CD14-positive monocyte (primary cell): Measurements from ENCODE around the gene SH3RF3. TPM values are rescaled to one million over a fixed set of nuclear protein-coding genes. Genes with fewer than 3 reads are reported as not detected.

Source experiments
- DNase-seq, 3 donors: peaks; one replicate each; pipeline ENCODE4 v3.0.0-alpha.2; 2011 to 2022
- H2AFZ ChIP-seq: 2 replicates; pipeline ENCODE4 v1.6.0; 2012; ENCODE audit warnings: mild to moderate bottlenecking, low read depth, low read length, inconsistent platforms; ENCODE audit not compliant: insufficient read depth, poor library complexity, severe bottlenecking
- H3K27ac ChIP-seq, 2 donors: 1 replicate in 1 of 2; 2 replicates in 1 of 2; pipeline ENCODE4 v1.5.1; 2012 to 2013; ENCODE audit warnings: low read length in 2 of 2, control low read depth in 1 of 2, inconsistent platforms in 1 of 2, low read depth in 1 of 2, mild to moderate bottlenecking in 1 of 2
- H3K27me3 ChIP-seq, 2 donors: one replicate each; pipeline versions ENCODE4 v1.6.0 to v1.6.1; 2011 to 2013; ENCODE audit warnings: low read length in 2 of 2; ENCODE audit not compliant: control insufficient read depth in 2 of 2, insufficient read depth in 2 of 2
- H3K36me3 ChIP-seq, 2 donors: replicated peaks in 1 of 2; 1 replicate in 1 of 2; 2 replicates in 1 of 2; pipeline versions ENCODE4 v1.5.1 to v1.6.1; 2012 to 2013; ENCODE audit warnings: low read length in 2 of 2, control low read depth in 1 of 2, inconsistent platforms in 1 of 2, mild to moderate bottlenecking in 1 of 2; ENCODE audit not compliant: insufficient read depth in 2 of 2, control insufficient read depth in 1 of 2
- H3K4me1 ChIP-seq, 2 donors: 1 replicate in 1 of 2; 2 replicates in 1 of 2; pipeline versions ENCODE4 v1.5.1 to v1.6.1; 2012 to 2013; ENCODE audit warnings: low read length in 2 of 2, control low read depth in 1 of 2, inconsistent platforms in 1 of 2, mild to moderate bottlenecking in 1 of 2, moderate library complexity in 1 of 2; ENCODE audit not compliant: insufficient read depth in 2 of 2, control insufficient read depth in 1 of 2
- H3K4me2 ChIP-seq: replicated peaks from 2 replicates; pipeline ENCODE3; 2012; ENCODE audit warnings: low read length, moderate library complexity, mild to moderate bottlenecking; ENCODE audit not compliant: poor library complexity, severe bottlenecking; ENCODE audit errors: extremely low read depth
- H3K4me3 ChIP-seq, 3 experiments: fragments of 200-600 bp in 1 of 3; sonication (generic) in 1 of 3; replicated peaks in 1 of 3; 1 replicate in 2 of 3; 2 replicates in 1 of 3; pipeline ENCODE4 v1.5.1; 2011 to 2013; ENCODE audit warnings: low read length in 3 of 3, mild to moderate bottlenecking in 3 of 3, control low read depth in 2 of 3, low read depth in 2 of 3, inconsistent platforms in 1 of 3, moderate library complexity in 1 of 3
- H3K79me2 ChIP-seq: 2 replicates; pipeline ENCODE4 v1.6.0; 2012; ENCODE audit warnings: mild to moderate bottlenecking, control low read depth, inconsistent platforms, low read length, moderate library complexity; ENCODE audit not compliant: insufficient read depth
- H3K9ac ChIP-seq: 2 replicates; pipeline ENCODE4 v1.6.0; 2017; ENCODE audit warnings: low read length, mild to moderate bottlenecking; ENCODE audit not compliant: insufficient read depth, poor library complexity, severe bottlenecking
- H3K9me3 ChIP-seq, 2 donors: replicated peaks in 1 of 2; 1 replicate in 1 of 2; 2 replicates in 1 of 2; pipeline versions ENCODE4 v1.5.1 to v1.6.1; 2012 to 2013; ENCODE audit warnings: low read length in 2 of 2, control low read depth in 1 of 2; ENCODE audit not compliant: control insufficient read depth in 1 of 2, insufficient read depth in 1 of 2
- H4K20me1 ChIP-seq: 2 replicates; pipeline ENCODE4 v1.6.0; 2012; ENCODE audit warnings: mild to moderate bottlenecking, low read length, control low read depth, moderate library complexity; ENCODE audit not compliant: insufficient read depth
- H3K27ac Mint-ChIP-seq, 7 donors: one replicate each; pipeline ENCODE4 v1.8.0; 2020; ENCODE audit warnings: mild to moderate bottlenecking in 7 of 7, mixed read lengths in 7 of 7, moderate library complexity in 6 of 7, inconsistent platforms in 2 of 7
- H3K27me3 Mint-ChIP-seq, 3 donors: one replicate each; pipeline ENCODE4 v1.8.0; 2021 to 2022; ENCODE audit warnings: low read depth in 3 of 3, mild to moderate bottlenecking in 3 of 3, mixed read lengths in 3 of 3, moderate library complexity in 3 of 3, inconsistent platforms in 1 of 3
- H3K36me3 Mint-ChIP-seq, 2 donors: one replicate each; pipeline ENCODE4 v1.8.0; 2020; ENCODE audit warnings: mixed read lengths in 2 of 2, inconsistent platforms in 1 of 2, mild to moderate bottlenecking in 1 of 2
- H3K4me1 Mint-ChIP-seq: one replicate; pipeline ENCODE4 v1.8.0; 2020; ENCODE audit warnings: mild to moderate bottlenecking, mixed read lengths
- H3K4me3 Mint-ChIP-seq, 2 donors: one replicate each; pipeline ENCODE4 v1.8.0; 2020; ENCODE audit warnings: mild to moderate bottlenecking in 2 of 2, mixed read lengths in 2 of 2, moderate library complexity in 1 of 2
- H3K9me3 Mint-ChIP-seq, 7 donors: one replicate each; pipeline ENCODE4 v1.8.0; 2020 to 2022; ENCODE audit warnings: mixed read lengths in 7 of 7, mild to moderate bottlenecking in 6 of 7, moderate library complexity in 6 of 7, inconsistent platforms in 2 of 7
- WGBS: methylation state at CpG from one replicate; pipeline ENCODE4 v1.1.5; 2013; ENCODE audit warnings: missing lambda C conversion rate; ENCODE audit not compliant: insufficient coverage; 5-methylcytosine and 5-hydroxymethylcytosine counted together
- intact Hi-C, 2 donors: fragments of 100-400 bp; cut with micrococcal nuclease; formaldehyde crosslinking; loops; one replicate each; pipeline versions ENCODE4 v1.15.0 to v1.15.1; 2023
- polyA plus RNA-seq, 3 donors: library from polyadenylated mRNA; depleted of rRNA in 1 of 3; unstranded in 2 of 3; stranded (reverse) in 1 of 3; fragments of 300-500 nt in 2 of 3; fragments of >200 nt in 1 of 3; fragmentation: Illumina TruSeq in 2 of 3; gene quantifications; 1 replicate in 2 of 3; 2 replicates in 1 of 3; pipeline ENCODE4 v1.2.3, GENCODE V29; 2012 to 2021
- TF ChIP-seq, protein P1 (sequence below): fragments of 200-600 bp; IDR thresholded peaks from one replicate; pipeline ENCODE4 v1.8.0; 2022; ENCODE audit warnings: antibody characterized with exemption, mild to moderate bottlenecking

Gene SH3RF3
- polyA plus RNA-seq, 3 donors, result 0.25 to 0.75 (median 0.34) TPM

- TF ChIP-seq, protein P1, sequence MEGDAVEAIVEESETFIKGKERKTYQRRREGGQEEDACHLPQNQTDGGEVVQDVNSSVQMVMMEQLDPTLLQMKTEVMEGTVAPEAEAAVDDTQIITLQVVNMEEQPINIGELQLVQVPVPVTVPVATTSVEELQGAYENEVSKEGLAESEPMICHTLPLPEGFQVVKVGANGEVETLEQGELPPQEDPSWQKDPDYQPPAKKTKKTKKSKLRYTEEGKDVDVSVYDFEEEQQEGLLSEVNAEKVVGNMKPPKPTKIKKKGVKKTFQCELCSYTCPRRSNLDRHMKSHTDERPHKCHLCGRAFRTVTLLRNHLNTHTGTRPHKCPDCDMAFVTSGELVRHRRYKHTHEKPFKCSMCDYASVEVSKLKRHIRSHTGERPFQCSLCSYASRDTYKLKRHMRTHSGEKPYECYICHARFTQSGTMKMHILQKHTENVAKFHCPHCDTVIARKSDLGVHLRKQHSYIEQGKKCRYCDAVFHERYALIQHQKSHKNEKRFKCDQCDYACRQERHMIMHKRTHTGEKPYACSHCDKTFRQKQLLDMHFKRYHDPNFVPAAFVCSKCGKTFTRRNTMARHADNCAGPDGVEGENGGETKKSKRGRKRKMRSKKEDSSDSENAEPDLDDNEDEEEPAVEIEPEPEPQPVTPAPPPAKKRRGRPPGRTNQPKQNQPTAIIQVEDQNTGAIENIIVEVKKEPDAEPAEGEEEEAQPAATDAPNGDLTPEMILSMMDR, result no peak
- H3K79me2 ChIP-seq, result no peaks in the 10 kb centered on the region
- WGBS, result 93% methylated on average over 18 of the region's 22 CpGs
Measured at GRCh38 chr2:109423556-109424359, 294.8 kb downstream of the SH3RF3 start.

GRCh38 chr2:109425411-109425810 is 296.4 kb downstream of the SH3RF3 start:
- no peak overlapping the region for H2AFZ ChIP-seq
- no peak overlapping the region for H3K4me2 ChIP-seq
- H3K9ac ChIP-seq, result no peak overlapping the region
- peaks cover 0 to 3% (median 0%) of the 10 kb centered on the region in 7 donors for H3K9me3 Mint-ChIP-seq
- peaks cover 0 to 2% (median 1%) of the 10 kb centered on the region in 3 donors for H3K27me3 Mint-ChIP-seq
- DNase-seq, result no peak
- H3K9me3 ChIP-seq, result no peaks in the 10 kb centered on the region
- TF ChIP-seq, protein P1, result no peak
- no peaks in the 10 kb centered on the region for H3K4me1 Mint-ChIP-seq
- H3K27ac Mint-ChIP-seq, result no peak overlapping the region
- intact Hi-C loops, result no loop called here
- no peaks in the 10 kb centered on the region for H3K4me1 ChIP-seq
- no peaks in the 10 kb centered on the region for H3K36me3 Mint-ChIP-seq
- no peaks in the 10 kb centered on the region for H4K20me1 ChIP-seq
- H3K4me3 Mint-ChIP-seq, result no peak overlapping the region
- H3K36me3 ChIP-seq, result no peaks in the 10 kb centered on the region
- WGBS, result 92% methylated on average over 2 of the region's 3 CpGs
- H3K79me2 ChIP-seq, result no peaks in the 10 kb centered on the region
- H3K27ac ChIP-seq, result no peak overlapping the region
- H3K4me3 ChIP-seq, result no peak overlapping the region
- no peaks in the 10 kb centered on the region for H3K27me3 ChIP-seq

More at GRCh38 chr2:109423556-109424359, 294.8 kb downstream of the SH3RF3 start:
- H3K27me3 ChIP-seq, result no peaks in the 10 kb centered on the region
- no peak overlapping the region for H3K27ac ChIP-seq
- Mint-ChIP-seq H3K27me3 (peaks cover 1 to 2% (median 2%) of the 10 kb centered on the region in 3 donors), H3K27ac (peak overlapping the region in 1 of 7 donors; percentile 76), H3K9me3 (peaks cover 0 to 3% (median 0%) of the 10 kb centered on the region in 7 donors), H3K4me1 (no peaks in the 10 kb centered on the region), H3K36me3 (no peaks in the 10 kb centered on the region), H3K4me3 (no peak overlapping the region)
- H3K4me2 ChIP-seq, result no peak overlapping the region
- no peaks in the 10 kb centered on the region for H3K9me3 ChIP-seq
- no peaks in the 10 kb centered on the region for H4K20me1 ChIP-seq
- no peak for DNase-seq
- no peak overlapping the region for H3K4me3 ChIP-seq
- H2AFZ ChIP-seq, result no peak overlapping the region
- intact Hi-C loops, result no loop called here
- no peaks in the 10 kb centered on the region for H3K4me1 ChIP-seq
- H3K9ac ChIP-seq, result no peak overlapping the region
- H3K36me3 ChIP-seq, result no peaks in the 10 kb centered on the region
